ENCODE measurements around the gene GIT2.

GIT2 gene

DNA sequence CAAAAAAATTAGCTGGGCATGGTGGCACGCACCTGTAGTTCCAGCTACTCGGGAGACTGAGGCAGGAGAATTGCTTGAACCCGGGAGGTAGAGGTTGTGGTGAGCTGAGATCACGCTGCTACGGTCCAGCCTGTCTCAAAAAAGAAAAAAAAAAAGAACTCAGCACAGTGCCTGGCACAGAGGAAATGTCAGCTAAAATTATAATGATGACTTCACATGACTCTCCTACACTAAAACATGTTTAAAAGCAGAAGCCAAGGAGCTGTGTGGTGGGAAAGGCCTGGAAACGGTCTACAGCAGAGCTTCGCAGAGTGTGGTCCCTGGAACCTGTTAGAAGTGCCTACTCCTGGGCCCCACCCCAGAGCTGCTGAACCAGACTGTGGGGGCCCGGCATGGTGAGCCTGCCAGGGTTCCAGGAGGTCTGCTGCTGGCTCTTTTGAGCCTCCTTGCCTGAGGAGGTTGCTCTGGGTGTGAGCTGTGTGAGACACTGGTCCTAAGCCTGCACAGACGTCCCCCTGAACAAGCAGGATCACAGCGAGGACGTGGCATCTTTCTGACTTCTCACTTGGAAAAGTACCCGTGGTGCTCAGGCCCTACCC is 68.0 kb downstream of the GIT2 start:
- no peak overlapping the region for H3K4me3 ChIP-seq (ENCODE audit: low read depth, low read length)
- H3K9me3 ChIP-seq (ENCODE audit: control insufficient read depth, insufficient read depth, low read depth, low read length) = no peaks in the 10 kb centered on the region
- ChIA-PET POLR2A (interaction anchor here (0.7 kb wide), 1 partner anchor 45 kb away, joined by 4 read pairs; no protein-coding TSS in a partner anchor), CTCF (interaction anchor here (0.6 to 3.7 kb wide), 11 partner anchors 18 to 83 kb away, joined by 3 to 27 read pairs (median 4); no protein-coding TSS in a partner anchor)
- TF ChIP-seq OVOL3 (tag by site-specific recombination; IDR thresholded peaks at IDR 0.05) = no peak
- no peak for TF ChIP-seq ZFP37 (tag by site-specific recombination; IDR thresholded peaks at IDR 0.05)
- no peak for TF ChIP-seq KLF8 (tag by site-specific recombination; IDR thresholded peaks at IDR 0.05)
- TF ChIP-seq, protein P1, sequence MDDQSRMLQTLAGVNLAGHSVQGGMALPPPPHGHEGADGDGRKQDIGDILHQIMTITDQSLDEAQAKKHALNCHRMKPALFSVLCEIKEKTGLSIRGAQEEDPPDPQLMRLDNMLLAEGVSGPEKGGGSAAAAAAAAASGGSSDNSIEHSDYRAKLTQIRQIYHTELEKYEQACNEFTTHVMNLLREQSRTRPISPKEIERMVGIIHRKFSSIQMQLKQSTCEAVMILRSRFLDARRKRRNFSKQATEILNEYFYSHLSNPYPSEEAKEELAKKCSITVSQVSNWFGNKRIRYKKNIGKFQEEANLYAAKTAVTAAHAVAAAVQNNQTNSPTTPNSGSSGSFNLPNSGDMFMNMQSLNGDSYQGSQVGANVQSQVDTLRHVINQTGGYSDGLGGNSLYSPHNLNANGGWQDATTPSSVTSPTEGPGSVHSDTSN (CRISPR knock-in tag; IDR thresholded peaks at IDR 0.05) = no peak
- no peak for TF ChIP-seq YY2 (tag by site-specific recombination; IDR thresholded peaks at IDR 0.05)
- TF ChIP-seq, protein P2, sequence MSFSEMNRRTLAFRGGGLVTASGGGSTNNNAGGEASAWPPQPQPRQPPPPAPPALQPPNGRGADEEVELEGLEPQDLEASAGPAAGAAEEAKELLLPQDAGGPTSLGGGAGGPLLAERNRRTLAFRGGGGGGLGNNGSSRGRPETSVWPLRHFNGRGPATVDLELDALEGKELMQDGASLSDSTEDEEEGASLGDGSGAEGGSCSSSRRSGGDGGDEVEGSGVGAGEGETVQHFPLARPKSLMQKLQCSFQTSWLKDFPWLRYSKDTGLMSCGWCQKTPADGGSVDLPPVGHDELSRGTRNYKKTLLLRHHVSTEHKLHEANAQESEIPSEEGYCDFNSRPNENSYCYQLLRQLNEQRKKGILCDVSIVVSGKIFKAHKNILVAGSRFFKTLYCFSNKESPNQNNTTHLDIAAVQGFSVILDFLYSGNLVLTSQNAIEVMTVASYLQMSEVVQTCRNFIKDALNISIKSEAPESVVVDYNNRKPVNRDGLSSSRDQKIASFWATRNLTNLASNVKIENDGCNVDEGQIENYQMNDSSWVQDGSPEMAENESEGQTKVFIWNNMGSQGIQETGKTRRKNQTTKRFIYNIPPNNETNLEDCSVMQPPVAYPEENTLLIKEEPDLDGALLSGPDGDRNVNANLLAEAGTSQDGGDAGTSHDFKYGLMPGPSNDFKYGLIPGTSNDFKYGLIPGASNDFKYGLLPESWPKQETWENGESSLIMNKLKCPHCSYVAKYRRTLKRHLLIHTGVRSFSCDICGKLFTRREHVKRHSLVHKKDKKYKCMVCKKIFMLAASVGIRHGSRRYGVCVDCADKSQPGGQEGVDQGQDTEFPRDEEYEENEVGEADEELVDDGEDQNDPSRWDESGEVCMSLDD (tag by site-specific recombination; IDR thresholded peaks at IDR 0.05) = no peak
- TF ChIP-seq, protein P3, sequence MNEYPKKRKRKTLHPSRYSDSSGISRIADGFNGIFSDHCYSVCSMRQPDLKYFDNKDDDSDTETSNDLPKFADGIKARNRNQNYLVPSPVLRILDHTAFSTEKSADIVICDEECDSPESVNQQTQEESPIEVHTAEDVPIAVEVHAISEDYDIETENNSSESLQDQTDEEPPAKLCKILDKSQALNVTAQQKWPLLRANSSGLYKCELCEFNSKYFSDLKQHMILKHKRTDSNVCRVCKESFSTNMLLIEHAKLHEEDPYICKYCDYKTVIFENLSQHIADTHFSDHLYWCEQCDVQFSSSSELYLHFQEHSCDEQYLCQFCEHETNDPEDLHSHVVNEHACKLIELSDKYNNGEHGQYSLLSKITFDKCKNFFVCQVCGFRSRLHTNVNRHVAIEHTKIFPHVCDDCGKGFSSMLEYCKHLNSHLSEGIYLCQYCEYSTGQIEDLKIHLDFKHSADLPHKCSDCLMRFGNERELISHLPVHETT (tag by site-specific recombination; IDR thresholded peaks at IDR 0.05) = no peak
- TF ChIP-seq ZNF239 (tag by site-specific recombination; IDR thresholded peaks at IDR 0.05) = no peak
- no peak for TF ChIP-seq REPIN1 (tag by site-specific recombination; IDR thresholded peaks at IDR 0.05; ENCODE audit: low read depth)
- TF ChIP-seq, protein P4, sequence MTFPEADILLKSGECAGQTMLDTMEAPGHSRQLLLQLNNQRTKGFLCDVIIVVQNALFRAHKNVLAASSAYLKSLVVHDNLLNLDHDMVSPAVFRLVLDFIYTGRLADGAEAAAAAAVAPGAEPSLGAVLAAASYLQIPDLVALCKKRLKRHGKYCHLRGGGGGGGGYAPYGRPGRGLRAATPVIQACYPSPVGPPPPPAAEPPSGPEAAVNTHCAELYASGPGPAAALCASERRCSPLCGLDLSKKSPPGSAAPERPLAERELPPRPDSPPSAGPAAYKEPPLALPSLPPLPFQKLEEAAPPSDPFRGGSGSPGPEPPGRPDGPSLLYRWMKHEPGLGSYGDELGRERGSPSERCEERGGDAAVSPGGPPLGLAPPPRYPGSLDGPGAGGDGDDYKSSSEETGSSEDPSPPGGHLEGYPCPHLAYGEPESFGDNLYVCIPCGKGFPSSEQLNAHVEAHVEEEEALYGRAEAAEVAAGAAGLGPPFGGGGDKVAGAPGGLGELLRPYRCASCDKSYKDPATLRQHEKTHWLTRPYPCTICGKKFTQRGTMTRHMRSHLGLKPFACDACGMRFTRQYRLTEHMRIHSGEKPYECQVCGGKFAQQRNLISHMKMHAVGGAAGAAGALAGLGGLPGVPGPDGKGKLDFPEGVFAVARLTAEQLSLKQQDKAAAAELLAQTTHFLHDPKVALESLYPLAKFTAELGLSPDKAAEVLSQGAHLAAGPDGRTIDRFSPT (tag by site-specific recombination; IDR thresholded peaks at IDR 0.05) = no peak
- TF ChIP-seq ZNF248 (tag by site-specific recombination; IDR thresholded peaks at IDR 0.05) = no peak
- TF ChIP-seq ZNF121 (tag by site-specific recombination; IDR thresholded peaks at IDR 0.05) = no peak
- TF ChIP-seq, protein P5, sequence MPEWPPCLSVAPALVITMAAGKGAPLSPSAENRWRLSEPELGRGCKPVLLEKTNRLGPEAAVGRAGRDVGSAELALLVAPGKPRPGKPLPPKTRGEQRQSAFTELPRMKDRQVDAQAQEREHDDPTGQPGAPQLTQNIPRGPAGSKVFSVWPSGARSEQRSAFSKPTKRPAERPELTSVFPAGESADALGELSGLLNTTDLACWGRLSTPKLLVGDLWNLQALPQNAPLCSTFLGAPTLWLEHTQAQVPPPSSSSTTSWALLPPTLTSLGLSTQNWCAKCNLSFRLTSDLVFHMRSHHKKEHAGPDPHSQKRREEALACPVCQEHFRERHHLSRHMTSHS (tag by site-specific recombination; IDR thresholded peaks at IDR 0.05) = no peak
- TF ChIP-seq TCF7L2 (IDR thresholded peaks at IDR 0.05; ENCODE audit: borderline replicate concordance, low read depth, low read length) = no peak
- no peak overlapping the region for H3K27ac ChIP-seq (ENCODE audit: extremely low read depth, low read depth, low read length)
- no peaks in the 10 kb centered on the region for H3K4me1 ChIP-seq (ENCODE audit: control insufficient read depth, insufficient read depth, low read length)
- H3K36me3 ChIP-seq (ENCODE audit: control insufficient read depth in 2 of 2, insufficient read depth in 1 of 2, low read length in 2 of 2) = peaks cover 6 to 42% of the 10 kb centered on the region in 2 experiments

DNA sequence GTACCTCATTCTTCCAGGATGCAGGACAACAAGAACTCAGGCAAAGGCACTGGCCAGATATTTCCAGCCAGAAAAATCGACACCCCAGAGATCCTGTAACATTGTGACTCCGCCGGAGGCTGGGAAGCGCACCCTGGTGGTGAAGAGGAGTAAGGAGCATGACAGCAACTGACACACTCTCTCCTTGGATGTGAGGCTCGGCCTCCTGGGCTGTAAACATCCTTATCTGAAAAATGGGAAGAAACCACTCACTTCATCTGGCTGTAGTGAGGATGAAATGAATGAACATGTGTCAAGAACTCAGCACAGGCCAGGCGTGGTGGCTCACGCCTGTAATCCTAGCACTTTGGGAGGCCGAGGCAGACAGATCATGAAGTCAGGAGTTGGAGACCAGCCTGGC is 68.5 kb downstream of the GIT2 start:
- no peak overlapping the region for H3K4me3 ChIP-seq (ENCODE audit: low read depth, low read length)
- H3K27ac ChIP-seq (ENCODE audit: extremely low read depth, low read depth, low read length) = no peak overlapping the region
- POLR2A ChIA-PET = interaction anchor here (0.7 kb wide), 1 partner anchor 46 kb away, joined by 4 read pairs; no protein-coding TSS in a partner anchor
- TF ChIP-seq ZNF654 (tag by site-specific recombination; IDR thresholded peaks at IDR 0.05; ENCODE audit: low read depth) = peak; percentile 35
- TF ChIP-seq ZNF121 (tag by site-specific recombination; IDR thresholded peaks at IDR 0.05) = 0 out of 2 replicates have a peak, but pooled peaks have one; percentile 40
- TF ChIP-seq, protein P6, sequence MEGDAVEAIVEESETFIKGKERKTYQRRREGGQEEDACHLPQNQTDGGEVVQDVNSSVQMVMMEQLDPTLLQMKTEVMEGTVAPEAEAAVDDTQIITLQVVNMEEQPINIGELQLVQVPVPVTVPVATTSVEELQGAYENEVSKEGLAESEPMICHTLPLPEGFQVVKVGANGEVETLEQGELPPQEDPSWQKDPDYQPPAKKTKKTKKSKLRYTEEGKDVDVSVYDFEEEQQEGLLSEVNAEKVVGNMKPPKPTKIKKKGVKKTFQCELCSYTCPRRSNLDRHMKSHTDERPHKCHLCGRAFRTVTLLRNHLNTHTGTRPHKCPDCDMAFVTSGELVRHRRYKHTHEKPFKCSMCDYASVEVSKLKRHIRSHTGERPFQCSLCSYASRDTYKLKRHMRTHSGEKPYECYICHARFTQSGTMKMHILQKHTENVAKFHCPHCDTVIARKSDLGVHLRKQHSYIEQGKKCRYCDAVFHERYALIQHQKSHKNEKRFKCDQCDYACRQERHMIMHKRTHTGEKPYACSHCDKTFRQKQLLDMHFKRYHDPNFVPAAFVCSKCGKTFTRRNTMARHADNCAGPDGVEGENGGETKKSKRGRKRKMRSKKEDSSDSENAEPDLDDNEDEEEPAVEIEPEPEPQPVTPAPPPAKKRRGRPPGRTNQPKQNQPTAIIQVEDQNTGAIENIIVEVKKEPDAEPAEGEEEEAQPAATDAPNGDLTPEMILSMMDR (tag by site-specific recombination; IDR thresholded peaks at IDR 0.05) = peak; percentile 55
- TF ChIP-seq ZNF211 (tag by site-specific recombination; IDR thresholded peaks at IDR 0.05; ENCODE audit: low read depth) = no peak
- TF ChIP-seq, protein P7, sequence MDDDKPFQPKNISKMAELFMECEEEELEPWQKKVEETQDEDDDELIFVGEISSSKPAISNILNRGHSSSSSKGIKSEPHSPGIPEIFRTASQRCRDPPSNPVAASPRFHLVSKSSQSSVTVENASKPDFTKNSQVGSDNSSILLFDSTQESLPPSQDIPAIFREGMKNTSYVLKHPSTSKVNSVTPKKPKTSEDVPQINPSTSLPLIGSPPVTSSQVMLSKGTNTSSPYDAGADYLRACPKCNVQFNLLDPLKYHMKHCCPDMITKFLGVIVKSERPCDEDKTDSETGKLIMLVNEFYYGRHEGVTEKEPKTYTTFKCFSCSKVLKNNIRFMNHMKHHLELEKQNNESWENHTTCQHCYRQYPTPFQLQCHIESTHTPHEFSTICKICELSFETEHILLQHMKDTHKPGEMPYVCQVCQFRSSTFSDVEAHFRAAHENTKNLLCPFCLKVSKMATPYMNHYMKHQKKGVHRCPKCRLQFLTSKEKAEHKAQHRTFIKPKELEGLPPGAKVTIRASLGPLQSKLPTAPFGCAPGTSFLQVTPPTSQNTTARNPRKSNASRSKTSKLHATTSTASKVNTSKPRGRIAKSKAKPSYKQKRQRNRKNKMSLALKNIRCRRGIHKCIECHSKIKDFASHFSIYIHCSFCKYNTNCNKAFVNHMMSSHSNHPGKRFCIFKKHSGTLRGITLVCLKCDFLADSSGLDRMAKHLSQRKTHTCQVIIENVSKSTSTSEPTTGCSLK (tag by site-specific recombination; IDR thresholded peaks at IDR 0.05) = no peak
- TF ChIP-seq ZNF2 (tag by site-specific recombination; IDR thresholded peaks at IDR 0.05) = peak; percentile 91
- no peak for TF ChIP-seq ZNF354C (tag by site-specific recombination; IDR thresholded peaks at IDR 0.05; ENCODE audit: borderline replicate concordance, low read depth)
- peaks cover 3 to 36% of the 10 kb centered on the region in 2 experiments for H3K36me3 ChIP-seq (ENCODE audit: control insufficient read depth in 2 of 2, insufficient read depth in 1 of 2, low read length in 2 of 2)
- CTCF ChIA-PET = interaction anchor here (0.6 to 3.7 kb wide), 9 partner anchors 17 to 82 kb away, joined by 3 to 27 read pairs (median 4); no protein-coding TSS in a partner anchor
- H3K4me1 ChIP-seq (ENCODE audit: control insufficient read depth, insufficient read depth, low read length) = no peaks in the 10 kb centered on the region
- no peaks in the 10 kb centered on the region for H3K9me3 ChIP-seq (ENCODE audit: control insufficient read depth, insufficient read depth, low read depth, low read length)
